Cardiac atrium fibroblast (primary cell): ENCODE measurements around the gene SPRR5. TPM values are rescaled to one million over a fixed set of nuclear protein-coding genes. Genes with fewer than 3 reads are reported as not detected.

ENCODE experiments used
- total RNA-seq: library from RNA; depleted of rRNA; stranded (reverse); fragments of >200 nt; gene quantifications from 2 replicates; pipeline ENCODE4 v1.2.3, GENCODE V29; 2015

SPRR5 gene
- not detected in 2 replicates for total RNA-seq

GRCh38 chr1:152946651-152947256, at the start of gene SPRR5:
SPRR5 (plus strand) TSS chr1:152947206; CDS start chr1:152948555, 1,349 bp downstream.

GRCh38 chr1:152907686-152908601, 39.1 kb upstream of the SPRR5 start, which contains the start of gene IVL:
IVL (plus strand) TSS chr1:152908546; CDS start chr1:152909798, 1,252 bp downstream.

GRCh38 chr1:152970495-152970894, 23.5 kb downstream of the SPRR5 start, which contains the start of gene SPRR4:
SPRR4 (plus strand) TSS chr1:152970648; CDS start chr1:152971891, 1,243 bp downstream.

GRCh38 chr1:152983743-152984142, 36.7 kb downstream of the SPRR5 start, which contains the start of gene SPRR1A:
SPRR1A (plus strand) TSS chr1:152984081; CDS start chr1:152985231, 1,150 bp downstream.

Other genes with a start within 250 kb of the SPRR5 start
- gene LCE2A, start 248.9 kb upstream of the SPRR5 start, total RNA-seq = not detected in 2 replicates
- not detected in 2 replicates for gene LCE4A, start 239.0 kb upstream of the SPRR5 start, total RNA-seq
- gene KPRP, start 189.2 kb upstream of the SPRR5 start, total RNA-seq = not detected in 2 replicates
- gene LCE1F, start 172.1 kb upstream of the SPRR5 start, total RNA-seq = not detected in 2 replicates
- gene LCE1E, start 160.9 kb upstream of the SPRR5 start, total RNA-seq = not detected in 2 replicates
- not detected in 2 replicates for gene LCE1D, start 150.5 kb upstream of the SPRR5 start, total RNA-seq
- gene LCE1C, start 140.6 kb upstream of the SPRR5 start, total RNA-seq = not detected in 2 replicates
- gene LCE1B, start 135.2 kb upstream of the SPRR5 start, total RNA-seq = not detected in 2 replicates
- not detected in 2 replicates for gene LCE1A, start 119.7 kb upstream of the SPRR5 start, total RNA-seq
- not detected in 2 replicates for gene LCE6A, start 104.3 kb upstream of the SPRR5 start, total RNA-seq
- not detected in 2 replicates for gene LCE7A, start 87.2 kb upstream of the SPRR5 start, total RNA-seq
- gene SMCP, start 68.9 kb upstream of the SPRR5 start, total RNA-seq = not detected in 2 replicates
- gene IVL, start 38.7 kb upstream of the SPRR5 start, total RNA-seq = not detected in 2 replicates
- not detected in 2 replicates for gene SPRR4, start 23.4 kb downstream of the SPRR5 start, total RNA-seq
- not detected in 2 replicates for gene SPRR1A, start 36.9 kb downstream of the SPRR5 start, total RNA-seq
- not detected in 2 replicates for gene SPRR3, start 54.5 kb downstream of the SPRR5 start, total RNA-seq
- gene SPRR1B, start 84.0 kb downstream of the SPRR5 start, total RNA-seq = not detected in 2 replicates
- gene SPRR2D, start 93.9 kb downstream of the SPRR5 start, total RNA-seq = not detected in 2 replicates
- gene SPRR2A, start 110.3 kb downstream of the SPRR5 start, total RNA-seq = not detected in 2 replicates
- not detected in 2 replicates for gene SPRR2B, start 124.4 kb downstream of the SPRR5 start, total RNA-seq
- not detected in 2 replicates for gene SPRR2E, start 147.3 kb downstream of the SPRR5 start, total RNA-seq
- not detected in 2 replicates for gene SPRR2F, start 166.3 kb downstream of the SPRR5 start, total RNA-seq
- not detected in 2 replicates for gene SPRR2G, start 203.7 kb downstream of the SPRR5 start, total RNA-seq